ENCODE measurements around the gene ECI1.

- TF ChIP-seq CTCF (IDR thresholded peaks at IDR 0.05) (no peak), POLR2A (IDR thresholded peaks at IDR 0.05) (peak in 1 of 2 donors; percentile 20)
These were observed 20.1 kb downstream of the ECI1 start for GRCh38 chr16:2231016-2231931.
